ENCODE measurements around the gene DPYSL5. TPM values are rescaled to one million over a fixed set of nuclear protein-coding genes. Genes with fewer than 3 reads are reported as not detected.

The DPYSL5 gene
- total RNA-seq, 1 donor from 2014 or later, result not detected

DNA sequence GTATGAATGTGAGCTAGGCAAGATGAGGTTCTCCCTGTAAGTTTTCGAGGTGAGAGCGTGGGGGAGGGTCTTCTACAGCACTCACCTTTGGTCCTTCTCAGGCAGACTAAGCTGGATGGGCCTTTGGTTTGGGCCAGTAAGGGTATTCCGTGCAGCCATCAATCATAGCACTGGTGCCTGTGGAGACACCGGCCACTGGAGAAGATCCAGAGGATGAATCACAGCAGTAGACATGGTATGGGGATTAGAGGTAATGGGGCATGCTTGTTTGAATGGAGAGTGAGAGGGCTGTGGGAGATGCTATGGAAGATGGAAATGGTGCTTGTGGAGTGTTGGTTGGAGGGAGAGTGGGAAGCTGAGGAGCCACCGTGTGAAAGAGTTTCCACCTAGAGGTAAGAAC lies 138.6 kb downstream of the DPYSL5 start:
- Histone ChIP-seq H3K27ac (no peak overlapping the region), H3K9me3 (no peaks in the 10 kb centered on the region), H3K27me3 (ENCODE audit: low read depth) (no peaks in the 10 kb centered on the region), H3K4me1 (peaks cover 20% of the 10 kb centered on the region), H3K4me3 (no peak overlapping the region), H3K36me3 (no peaks in the 10 kb centered on the region)
- TF ChIP-seq, protein P1, sequence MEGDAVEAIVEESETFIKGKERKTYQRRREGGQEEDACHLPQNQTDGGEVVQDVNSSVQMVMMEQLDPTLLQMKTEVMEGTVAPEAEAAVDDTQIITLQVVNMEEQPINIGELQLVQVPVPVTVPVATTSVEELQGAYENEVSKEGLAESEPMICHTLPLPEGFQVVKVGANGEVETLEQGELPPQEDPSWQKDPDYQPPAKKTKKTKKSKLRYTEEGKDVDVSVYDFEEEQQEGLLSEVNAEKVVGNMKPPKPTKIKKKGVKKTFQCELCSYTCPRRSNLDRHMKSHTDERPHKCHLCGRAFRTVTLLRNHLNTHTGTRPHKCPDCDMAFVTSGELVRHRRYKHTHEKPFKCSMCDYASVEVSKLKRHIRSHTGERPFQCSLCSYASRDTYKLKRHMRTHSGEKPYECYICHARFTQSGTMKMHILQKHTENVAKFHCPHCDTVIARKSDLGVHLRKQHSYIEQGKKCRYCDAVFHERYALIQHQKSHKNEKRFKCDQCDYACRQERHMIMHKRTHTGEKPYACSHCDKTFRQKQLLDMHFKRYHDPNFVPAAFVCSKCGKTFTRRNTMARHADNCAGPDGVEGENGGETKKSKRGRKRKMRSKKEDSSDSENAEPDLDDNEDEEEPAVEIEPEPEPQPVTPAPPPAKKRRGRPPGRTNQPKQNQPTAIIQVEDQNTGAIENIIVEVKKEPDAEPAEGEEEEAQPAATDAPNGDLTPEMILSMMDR (IDR thresholded peaks at IDR 0.05), result no peak
- ATAC-seq, result no peak
- intact Hi-C loops (cut with DNase I), result no loop called here
- no peak for DNase-seq

DNA sequence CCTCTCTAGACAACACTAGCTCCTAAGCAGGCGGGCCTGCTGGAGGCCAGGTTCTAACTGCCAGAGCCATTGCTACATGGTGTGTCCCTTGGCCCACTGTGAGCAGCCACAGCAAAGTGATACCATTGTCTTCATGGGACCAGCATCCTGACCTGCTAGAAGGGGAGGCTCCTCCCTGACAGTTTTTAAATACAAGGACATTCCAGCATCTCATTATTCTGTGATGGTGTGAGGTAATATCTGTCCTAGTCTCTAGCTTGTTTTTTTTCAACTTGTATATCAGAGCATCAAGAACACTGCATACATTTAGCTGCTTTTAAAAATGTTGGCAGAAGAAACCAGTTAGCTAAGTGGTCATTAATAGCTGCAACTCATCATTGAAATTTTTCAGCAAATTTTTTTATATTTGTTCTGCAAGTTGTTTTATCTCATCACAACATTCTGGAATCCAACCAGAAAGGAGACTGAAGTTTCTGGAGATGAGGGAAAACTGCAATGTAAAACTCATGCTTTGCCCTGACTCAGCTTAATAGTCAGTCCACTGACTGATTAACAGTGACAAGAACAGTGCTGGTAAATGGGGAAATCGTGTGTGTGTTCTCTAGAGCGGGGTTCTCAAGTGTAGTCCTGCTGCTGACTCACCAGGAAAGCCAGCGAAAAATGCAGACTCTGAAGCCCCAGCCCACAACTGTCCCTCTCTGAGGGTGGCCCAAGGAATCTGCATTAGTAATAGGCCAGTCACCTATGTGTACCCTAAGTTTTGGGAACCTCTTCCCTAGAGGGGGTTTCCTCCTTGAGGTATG lies 140.3 kb downstream of the DPYSL5 start:
- ATAC-seq (peak in 1 of 2 donors; percentile 29), DNase-seq (no peak)
- intact Hi-C loops (cut with DNase I), result no loop called here
- TF ChIP-seq, protein P1 (IDR thresholded peaks at IDR 0.05), result no peak
- Histone ChIP-seq H3K9me3 (no peaks in the 10 kb centered on the region), H3K4me3 (no peak overlapping the region), H3K27me3 (ENCODE audit: low read depth) (no peaks in the 10 kb centered on the region), H3K36me3 (no peaks in the 10 kb centered on the region), H3K4me1 (peaks cover 7% of the 10 kb centered on the region), H3K27ac (no peak overlapping the region)

DNA sequence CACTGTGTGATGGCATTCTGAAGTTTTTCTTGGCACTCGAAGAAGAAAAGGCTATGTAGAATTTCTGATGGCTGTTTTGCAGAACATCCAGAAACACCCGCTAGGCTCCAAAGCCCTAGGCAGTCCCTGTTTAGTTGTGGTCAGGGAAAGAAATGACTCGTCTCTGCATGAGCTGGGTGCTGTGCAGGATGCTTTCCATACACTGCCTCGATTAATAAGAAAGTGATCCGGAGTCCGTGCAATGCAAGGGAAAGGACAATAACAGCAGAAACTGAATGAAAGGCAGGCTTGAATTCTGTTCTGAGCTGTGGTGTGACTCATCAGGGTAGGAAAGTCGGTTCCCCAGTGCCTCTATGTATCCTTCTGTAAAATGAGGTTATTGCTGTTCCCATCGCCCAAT lies 141.2 kb downstream of the DPYSL5 start:
- Histone ChIP-seq H3K27me3 (ENCODE audit: low read depth) (no peaks in the 10 kb centered on the region), H3K36me3 (no peaks in the 10 kb centered on the region), H3K4me3 (no peak overlapping the region), H3K4me1 (no peaks in the 10 kb centered on the region), H3K27ac (no peak overlapping the region), H3K9me3 (no peaks in the 10 kb centered on the region)
- TF ChIP-seq, protein P1 (IDR thresholded peaks at IDR 0.05), result no peak
- no peak for ATAC-seq
- DNase-seq, result no peak
- intact Hi-C loops (cut with DNase I), result no loop called here

DNA sequence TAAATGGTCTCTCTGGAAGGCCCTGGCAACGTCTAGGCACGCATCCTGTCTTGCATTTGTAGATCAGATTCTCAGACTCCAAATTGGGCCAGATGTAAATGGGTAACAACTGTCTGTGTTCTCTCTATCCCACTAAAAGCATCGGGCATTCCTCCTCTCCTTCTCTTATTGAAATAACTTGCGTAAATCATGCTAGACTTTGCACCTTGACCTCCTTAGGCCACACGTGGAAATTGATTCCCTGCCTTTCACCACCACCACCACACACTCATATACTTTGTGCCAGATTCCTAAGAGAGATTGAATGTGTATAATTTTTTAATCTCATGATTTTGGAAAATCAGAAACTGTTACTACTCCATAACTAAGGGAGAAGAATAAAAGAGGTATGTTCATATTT lies 143.8 kb downstream of the DPYSL5 start:
- TF ChIP-seq, protein P1 (IDR thresholded peaks at IDR 0.05), result no peak
- H3K27ac ChIP-seq, result no peak overlapping the region
- H3K4me1 ChIP-seq, result no peaks in the 10 kb centered on the region
- no peaks in the 10 kb centered on the region for H3K27me3 ChIP-seq (ENCODE audit: low read depth)
- no peak for ATAC-seq
- no peaks in the 10 kb centered on the region for H3K36me3 ChIP-seq
- H3K9me3 ChIP-seq, result no peaks in the 10 kb centered on the region
- DNase-seq, result no peak
- no peak overlapping the region for H3K4me3 ChIP-seq
- intact Hi-C loops (cut with DNase I), result no loop called here

DNA sequence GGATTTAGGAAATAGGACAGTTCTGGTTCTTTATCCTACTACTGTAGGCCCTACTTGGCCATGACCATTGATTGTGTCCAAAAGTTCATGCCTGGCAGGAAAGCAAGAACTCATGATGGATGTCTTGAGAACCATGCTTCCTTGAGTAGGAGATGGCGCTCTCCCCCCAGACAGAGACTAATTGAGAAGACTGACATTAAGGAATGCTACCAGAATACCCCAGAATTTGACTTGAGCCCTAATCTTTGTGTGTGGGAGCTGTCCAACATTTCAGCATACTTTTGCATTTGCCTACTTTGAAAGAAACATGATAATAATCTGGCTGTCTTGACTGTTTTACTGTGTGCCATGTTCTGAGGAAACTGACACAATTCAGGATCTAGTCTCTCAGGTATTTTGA lies 145.8 kb downstream of the DPYSL5 start:
- TF ChIP-seq, protein P1 (IDR thresholded peaks at IDR 0.05), result no peak
- DNase-seq (no peak), ATAC-seq (no peak)
- H3K9me3 ChIP-seq, result no peaks in the 10 kb centered on the region
- no peaks in the 10 kb centered on the region for H3K27me3 ChIP-seq (ENCODE audit: low read depth)
- H3K4me3 ChIP-seq, result no peak overlapping the region
- no peaks in the 10 kb centered on the region for H3K36me3 ChIP-seq
- no peak overlapping the region for H3K27ac ChIP-seq
- H3K4me1 ChIP-seq, result no peaks in the 10 kb centered on the region
- intact Hi-C loops (cut with DNase I), result no loop called here
